ENCODE data around the gene ZNF138.
A peak's percentile ranks its signal among the peaks of the same experiment; 100 is the strongest.
"Not testable (repeated sequence)": the region's sequence is repeated elsewhere in the genome, so short reads cannot be mapped to it uniquely, and the experiment has no call there.

The ZNF138 gene

DNA sequence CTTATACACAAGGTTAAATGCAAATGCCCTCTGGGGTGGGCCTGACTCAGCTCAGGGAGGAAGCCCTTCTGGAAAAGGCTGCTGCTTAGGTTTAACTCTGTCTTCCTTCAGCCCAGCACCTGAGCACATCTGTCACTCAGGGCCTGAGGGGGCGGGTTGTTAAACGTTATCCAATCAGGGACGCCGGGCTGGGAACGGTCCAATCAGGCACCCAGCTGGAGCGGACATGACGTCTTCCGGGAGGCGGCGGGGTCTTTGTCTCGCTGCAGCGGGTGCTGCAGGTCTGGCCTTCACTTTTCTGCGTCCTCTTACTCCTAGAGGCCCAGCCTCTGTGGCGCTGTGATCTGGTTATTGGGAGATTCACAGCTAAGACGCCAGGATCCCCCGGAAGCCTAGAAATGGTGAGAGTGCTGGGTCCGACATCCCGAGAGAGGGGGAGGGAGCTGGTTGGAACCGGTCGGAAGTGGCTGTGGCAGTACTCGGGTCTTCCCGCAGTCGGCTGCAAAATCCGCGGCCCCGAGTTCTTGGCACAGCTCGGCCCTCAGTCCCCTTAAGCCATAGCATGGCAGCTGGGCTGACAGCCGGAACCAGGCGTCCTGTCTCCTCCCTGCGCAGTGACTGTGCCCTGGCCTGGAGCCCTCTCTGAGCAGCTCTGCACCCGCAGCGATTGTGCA is at the start of gene ZNF138:
Gene ZNF138, plus strand, starts transcription at position 258 of the 674 bp plus-strand sequence. Its CDS starts 141 bp downstream, at position 399.
- peak; percentile 87 for DNase-seq (ENCODE audit: low read depth)

DNA sequence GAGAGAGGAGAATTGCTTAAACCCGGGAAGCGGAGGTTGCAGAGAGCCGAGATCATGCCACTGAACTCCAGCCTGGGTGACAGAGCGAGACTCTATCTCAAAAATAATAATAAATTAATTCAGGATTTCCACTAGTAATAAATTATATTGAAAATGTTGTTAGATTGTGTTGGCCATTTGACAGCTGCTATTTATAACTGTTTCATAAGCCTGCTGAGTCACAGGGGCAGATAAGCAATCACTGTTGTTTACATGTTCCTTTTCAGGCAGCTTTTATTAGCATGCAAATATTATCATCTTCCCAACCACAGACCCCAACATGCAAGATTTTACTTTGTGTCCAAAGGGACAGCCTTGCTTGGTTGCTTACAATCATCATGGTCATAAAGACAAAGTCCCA is 49.5 kb upstream of the ZNF138 start:
- no peak for DNase-seq (ENCODE audit: low read depth)

DNA sequence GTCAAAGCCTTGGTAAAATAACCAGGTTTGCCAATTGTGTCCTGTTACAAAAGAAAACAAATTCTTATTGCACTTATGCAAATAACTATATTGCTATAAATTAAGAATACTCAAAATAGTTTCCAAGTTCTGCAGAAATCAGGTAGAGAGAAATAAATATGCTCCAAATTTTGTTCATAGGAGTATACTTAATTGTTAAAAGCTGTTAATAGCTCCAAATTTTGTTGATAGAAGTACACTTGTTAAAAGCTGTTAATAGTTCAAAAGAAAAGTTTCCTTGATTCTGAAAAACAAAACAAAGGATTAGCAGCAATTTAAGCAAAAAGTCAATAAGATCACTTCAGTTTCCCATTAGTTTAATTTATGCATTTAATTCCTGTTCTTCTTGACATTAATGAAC is 46.4 kb upstream of the ZNF138 start:
- no peak for DNase-seq (ENCODE audit: low read depth)

DNA sequence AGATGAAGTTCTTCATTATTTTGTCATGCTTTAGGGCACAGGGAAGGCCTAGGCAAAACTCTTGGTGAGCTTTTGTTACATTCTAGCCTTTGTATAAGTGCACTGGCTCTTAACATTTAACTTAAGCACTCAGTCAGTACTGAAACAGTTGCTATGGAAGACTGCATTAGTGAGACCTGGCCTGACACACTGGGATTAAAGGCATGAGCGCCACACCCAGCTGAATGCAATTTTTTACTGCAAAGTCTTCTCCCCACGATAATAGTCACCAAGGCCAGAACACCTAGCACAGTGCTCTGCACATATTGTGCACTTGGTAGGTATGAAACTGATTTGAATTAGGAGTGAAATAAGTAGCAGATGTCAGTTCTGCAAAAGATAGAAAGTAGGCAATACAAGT is 41.2 kb upstream of the ZNF138 start:
- DNase-seq (ENCODE audit: low read depth), result no peak

DNA sequence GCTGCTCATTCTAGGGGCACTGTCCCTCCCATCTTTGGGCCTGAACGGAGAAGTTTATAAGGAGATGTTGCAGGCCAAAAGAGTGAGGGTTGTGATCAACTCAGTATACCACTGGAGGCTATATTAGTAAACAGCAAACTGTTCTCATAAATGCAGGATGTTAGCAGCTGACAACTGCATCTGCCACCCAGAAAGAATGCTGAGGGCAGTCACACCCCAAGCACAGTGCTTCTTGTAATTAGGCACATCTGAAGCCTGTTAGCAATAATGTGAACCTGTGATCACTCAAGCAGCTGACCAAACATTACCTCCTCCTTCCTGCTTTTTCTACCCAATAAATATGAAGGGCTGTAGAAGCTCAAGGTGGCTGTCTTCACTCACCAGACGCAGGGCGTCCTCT is 38.4 kb upstream of the ZNF138 start:
- DNase-seq (ENCODE audit: low read depth), result no peak

DNA sequence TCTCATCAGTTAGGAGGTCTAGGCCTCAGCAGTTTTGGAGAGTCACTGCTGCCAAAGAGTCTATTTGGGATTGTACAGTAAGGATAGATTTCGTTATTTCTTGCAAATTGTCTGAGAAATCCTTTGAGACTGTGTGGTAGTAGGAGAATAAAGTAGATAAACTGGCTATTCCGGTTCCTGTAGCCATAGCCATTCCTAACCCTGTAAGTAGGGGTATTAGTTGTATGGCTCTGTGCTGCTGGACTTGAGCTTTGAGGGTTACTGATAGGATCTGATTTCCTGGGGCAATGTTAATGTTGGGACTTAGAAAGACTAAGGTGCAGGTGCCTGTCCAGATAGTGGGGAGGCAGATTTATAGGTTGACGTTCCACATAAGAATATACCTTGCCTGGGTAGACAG is 36.1 kb upstream of the ZNF138 start:
- DNase-seq (ENCODE audit: low read depth), result no peak

DNA sequence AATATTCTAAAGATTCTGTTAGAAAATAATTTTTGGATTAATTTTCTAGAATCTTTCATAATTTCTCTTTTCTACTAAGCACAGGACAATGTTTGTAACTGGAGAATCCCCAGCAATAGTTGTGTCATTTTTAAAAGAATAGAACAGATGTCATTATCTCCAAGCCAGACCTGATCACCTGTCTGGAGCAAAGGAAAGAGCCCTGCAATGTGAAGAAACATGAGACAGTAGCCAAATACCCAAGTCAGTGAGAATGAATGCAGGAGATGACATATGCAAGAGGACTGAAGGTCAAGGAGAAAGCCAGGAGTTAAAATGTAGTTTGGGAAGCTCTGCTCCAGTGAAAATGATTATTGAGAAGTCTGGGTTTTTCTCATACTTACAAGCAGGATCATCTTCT is 25.4 kb upstream of the ZNF138 start:
- DNase-seq (ENCODE audit: low read depth), result no peak

DNA sequence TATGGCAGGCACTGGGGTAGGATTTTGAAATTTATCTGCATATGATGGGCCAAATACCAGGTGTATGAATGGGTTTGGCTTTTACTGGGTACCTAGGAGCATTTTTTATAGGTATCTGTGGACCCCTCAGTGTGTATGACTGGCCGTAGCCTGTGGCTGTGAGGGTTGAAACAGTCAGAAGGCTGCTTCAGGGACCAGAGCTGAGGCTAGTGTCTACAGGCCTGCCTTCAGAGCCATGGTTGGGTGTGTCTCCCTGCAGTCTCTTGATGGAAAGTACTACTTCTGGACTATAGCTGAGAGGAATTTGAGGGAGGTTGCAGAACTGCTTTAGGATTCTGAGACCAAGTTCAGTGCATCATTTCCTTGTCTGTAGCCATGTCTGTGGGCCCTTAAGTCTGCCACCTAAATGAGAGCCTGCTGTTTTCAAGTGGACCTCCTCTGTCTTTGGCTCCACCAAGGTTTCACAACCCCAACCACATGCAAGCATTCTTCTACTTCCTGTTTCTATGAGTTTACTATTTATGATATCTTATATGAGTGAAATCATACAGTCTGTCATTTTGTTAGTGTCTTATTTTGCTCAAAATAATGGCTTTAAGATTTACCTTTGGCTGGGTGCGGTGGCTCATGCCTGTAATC is 19.9 kb upstream of the ZNF138 start:
- DNase-seq (ENCODE audit: low read depth), result no peak

DNA sequence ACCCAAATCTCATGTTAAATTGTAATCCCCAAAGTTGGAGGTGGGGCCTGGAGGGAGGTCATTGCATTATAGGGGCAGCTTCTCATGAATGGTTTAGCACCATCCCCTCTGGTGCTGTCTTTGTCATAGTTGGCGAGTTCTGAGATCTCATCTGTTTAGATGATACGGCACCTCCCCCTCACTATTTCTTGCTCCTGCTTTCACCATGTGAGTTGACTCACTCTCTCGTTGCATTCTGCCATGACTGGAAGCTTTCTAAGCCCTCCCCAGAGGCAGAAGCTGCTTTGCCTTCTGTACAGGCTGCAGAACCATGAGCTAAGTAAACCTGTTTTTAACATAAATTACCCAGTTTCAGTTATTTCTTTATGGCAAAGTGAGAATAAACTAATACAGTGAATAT is 18.9 kb upstream of the ZNF138 start:
- no peak for DNase-seq (ENCODE audit: low read depth)

DNA sequence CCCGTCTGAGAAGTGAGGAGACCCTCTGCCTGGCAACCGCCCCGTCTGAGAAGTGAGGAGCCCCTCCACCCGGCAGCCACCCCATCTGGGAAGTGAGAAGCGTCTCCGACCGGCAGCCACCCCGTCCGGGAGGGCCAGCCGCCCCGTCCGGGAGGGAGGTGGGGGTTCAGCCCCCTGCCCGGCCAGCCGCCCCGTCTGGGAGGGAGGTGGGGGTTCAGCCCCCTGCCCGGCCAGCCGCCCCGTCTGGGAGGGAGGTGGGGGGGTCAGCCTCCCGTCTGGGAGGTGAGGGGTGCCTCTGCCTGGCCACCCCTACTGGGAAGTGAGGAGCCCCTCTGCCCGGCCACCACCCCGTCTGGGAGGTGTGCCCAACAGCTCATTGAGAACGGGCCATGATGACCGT is 9.4 kb upstream of the ZNF138 start:
- DNase-seq (ENCODE audit: low read depth), result not testable (repeated sequence)

DNA sequence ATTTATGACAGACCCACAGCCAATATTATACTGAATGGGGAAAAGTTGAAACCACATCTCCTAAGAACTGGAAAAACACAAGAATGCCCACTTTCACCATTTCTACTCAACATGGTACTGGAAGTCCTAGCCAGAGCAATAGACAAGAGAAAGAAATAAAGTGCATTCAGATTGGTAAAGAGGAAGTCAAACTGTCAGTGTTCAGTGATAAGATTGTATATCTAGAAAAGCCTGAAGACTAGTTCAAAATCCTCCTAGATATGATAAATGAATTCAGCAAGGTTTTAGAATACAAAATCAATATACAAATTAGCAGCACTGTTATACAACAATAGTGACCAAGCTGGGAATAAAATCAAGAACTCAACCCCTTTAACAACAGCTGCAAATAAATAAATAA is 6.9 kb upstream of the ZNF138 start:
- DNase-seq (ENCODE audit: low read depth), result no peak

DNA sequence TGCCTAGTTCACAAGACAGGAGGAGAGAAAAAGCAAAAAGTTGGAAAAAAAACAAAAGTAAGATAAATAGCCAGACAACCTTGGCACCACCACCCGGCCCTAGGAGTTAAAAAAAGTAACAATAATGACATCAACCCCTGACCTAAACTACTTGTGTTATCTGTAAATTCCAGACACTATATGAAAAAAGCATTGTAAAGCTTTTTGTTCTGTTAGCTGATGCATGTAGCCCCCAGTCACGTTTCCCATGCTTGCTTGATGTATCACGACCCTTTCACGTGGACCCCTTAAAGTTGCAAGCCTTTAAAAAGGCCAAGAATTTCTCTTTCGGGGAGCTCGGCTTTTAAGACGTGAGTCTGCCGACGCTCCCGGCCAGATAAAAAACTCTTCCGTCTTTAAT is 5.0 kb upstream of the ZNF138 start:
- not testable (repeated sequence) for DNase-seq (ENCODE audit: low read depth)

DNA sequence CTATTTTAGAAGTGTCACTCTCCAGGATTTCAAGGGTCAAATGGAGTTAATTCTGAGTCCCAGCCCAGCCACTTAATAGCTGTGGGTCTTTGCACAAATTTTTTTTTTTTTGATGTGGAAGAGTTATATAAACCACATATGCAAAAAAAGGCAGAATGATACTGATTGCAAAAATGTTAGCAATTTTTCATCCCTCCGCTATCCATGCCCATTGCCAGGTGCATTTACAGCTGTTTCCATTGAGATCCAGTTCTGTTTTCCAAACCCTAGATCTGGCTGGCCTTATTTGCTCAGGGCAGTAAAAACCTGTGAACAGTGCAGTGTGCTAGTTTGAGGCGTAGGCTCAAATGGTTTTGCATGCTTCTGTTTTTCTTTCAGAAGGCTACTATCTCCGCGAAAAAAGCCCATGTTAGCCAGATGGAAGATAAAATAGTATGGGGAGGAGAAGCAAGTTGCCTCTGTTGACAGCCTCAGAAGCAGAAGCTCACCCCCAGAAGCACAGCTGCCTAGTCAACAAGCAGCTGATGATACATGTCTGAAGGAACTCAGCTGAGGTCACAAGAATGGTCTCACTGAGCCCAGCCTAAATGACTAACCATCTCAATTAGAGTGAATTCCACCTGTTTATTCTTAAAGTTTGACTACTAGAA is 997 bp upstream of the ZNF138 start:
- DNase-seq (ENCODE audit: low read depth), result no peak

DNA sequence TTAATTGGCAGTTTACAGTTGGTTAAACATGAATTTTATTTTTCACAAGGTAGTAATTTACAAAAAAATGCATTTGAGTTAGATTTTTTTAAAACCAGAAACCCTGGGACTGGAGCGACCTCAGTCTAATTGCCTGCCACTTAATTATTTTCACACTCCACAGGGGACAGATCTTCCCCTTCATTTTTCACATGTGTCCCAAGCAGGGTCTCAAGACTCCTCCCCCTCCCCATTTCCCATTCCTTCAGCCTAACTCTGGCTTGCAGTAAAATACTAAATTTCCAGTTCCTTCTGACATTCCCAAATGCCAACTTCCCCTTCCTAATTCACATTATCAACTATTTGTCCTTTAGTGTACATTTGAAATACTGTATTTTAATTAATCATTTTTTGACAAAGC is 948 bp downstream of the ZNF138 start:
- DNase-seq (ENCODE audit: low read depth), result no peak

DNA sequence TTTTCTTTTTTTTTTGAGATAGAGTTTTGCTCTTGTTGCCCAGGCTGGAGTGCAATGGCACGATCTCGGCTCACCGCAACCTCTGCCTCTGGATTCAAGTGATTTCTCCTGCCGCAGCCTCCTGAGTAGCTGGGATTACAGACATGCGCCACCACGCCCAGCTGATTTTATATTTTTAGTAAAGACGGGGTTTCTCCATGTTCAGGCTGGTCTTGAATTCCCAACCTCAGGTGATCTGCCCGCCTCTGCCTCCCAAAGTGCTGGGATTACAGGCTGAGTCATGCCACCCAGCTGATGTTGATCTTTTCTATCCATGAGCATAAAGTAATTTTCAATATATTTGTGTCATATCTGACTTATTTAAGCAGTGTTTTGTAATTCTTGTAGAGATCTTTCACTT is 4.9 kb downstream of the ZNF138 start:
- not testable (repeated sequence) for DNase-seq (ENCODE audit: low read depth)

DNA sequence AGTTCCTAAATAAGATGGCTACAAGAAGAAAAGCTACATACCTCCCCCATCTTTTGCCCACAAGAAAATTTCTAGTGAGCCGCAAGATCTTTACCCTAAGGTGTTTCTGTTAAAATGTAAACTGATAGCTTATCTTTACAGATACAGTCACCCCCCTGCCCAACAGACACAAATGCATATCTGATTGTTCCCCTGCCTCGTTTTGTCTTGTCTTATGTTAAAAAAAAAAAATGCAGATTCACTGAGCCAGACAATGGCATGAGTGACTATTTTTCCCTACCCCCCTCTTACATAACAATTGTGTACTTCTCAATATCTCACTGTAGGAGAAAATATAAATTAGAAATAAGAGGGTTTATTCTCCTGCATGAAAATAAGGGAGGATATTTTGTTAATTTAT is 8.5 kb downstream of the ZNF138 start:
- DNase-seq (ENCODE audit: low read depth), result no peak

DNA sequence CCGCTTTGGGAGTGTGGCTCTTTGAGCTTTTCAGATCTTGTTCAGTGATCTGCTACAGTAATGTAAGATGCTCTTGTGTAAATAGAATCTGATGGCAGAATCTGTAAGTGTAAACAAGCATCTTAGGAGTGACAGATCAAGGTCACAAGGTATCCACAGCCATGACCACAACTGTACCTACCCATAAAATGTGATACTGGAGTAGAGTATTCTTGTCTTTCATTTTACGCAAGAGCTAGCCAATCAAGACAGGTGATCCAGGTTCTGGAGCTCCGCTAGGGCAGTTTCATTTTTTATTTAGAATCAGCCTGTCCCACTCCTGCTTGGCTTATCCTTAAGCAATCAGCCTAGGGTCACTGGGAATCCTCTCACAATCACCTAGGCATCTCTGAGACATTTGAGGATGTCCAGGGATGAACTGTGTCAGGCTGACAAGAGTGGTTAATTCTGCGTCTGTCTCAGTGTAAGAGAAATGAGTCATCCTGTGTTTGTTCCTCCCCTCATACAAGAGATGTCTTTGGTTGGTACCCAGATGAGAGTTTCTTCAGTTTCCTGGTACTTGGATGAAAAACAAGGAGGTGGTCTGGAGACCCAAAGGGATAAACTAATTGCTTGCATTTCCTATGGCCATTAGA is 13.6 kb downstream of the ZNF138 start:
- DNase-seq (ENCODE audit: low read depth), result no peak

DNA sequence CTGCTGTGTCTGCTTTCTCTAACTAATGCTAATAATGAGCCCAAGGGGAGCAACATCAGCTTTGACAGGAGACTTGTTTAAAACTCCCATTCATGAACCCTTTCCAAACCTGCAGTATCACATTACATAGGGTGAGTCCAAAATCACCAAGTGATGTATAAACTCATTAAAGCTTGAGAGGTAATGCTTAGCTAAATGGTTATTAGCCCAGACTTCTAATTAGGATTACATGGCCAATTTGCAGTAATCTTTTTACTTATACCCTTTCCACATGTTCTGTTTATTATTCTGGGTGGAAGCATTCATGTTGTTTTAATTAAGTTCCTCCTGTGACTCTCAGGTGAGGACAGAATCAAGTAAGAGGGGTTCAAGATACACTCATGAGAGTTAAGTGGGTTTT is 17.5 kb downstream of the ZNF138 start:
- DNase-seq (ENCODE audit: low read depth), result no peak

DNA sequence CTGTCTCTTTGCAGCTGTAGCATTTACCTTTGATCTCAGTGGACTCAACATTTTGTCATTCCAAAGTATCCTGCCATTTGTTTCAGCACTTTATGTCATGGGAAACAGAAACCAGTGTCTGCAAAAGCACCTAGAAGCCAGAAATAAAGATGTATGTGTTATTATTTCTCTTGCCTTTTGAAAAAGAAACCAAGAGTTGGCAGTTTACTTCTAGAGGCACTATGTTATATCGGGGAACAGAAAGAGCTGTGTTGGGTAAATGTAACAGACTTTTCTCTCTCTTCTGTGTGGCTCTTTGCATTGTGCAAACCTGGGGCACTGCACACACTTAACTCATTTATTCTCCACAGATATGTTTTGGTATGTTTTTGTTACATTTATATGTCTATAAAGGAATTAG is 36.7 kb downstream of the ZNF138 start:
- no peak for DNase-seq (ENCODE audit: low read depth)

DNA sequence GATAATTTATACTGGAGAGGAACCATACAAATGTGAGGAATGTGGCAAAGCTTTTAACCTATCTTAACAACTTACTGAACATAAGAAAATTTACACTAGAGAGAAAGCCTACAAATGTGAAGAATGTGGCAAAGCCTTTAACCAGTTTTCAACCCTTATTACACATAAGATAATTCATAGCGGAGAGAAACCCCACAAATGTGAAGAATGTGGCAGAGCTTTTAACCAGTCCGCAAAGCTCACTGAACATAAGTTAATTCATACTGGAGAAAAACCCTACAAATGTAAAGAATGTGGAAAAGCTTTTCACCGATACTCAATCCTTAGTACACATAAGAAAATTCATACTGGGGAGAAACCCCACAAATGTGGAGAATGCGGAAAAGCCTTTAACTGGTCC is 37.9 kb downstream of the ZNF138 start:
- no peak for DNase-seq (ENCODE audit: low read depth)

DNA sequence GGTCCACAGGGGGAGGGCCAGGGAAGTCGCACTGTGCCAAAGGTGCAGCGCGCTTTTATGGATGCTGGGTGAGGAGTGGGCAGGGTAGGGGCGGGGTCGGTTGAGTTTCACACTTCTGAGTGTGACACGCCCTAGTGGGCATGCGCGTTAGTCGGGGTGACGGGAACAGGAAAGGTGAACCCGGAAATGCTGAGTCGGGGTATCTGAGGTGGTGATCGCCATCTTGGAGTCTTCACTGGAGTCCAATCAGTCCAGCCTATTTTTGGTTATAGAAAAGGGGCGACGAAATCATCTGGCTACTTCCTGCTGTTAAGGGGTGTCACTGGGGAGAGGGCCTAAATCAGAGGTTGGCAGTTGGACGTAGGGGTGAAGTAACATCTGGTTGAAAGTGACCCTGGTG is 40.8 kb downstream of the ZNF138 start:
- DNase-seq (ENCODE audit: low read depth), result no peak

DNA sequence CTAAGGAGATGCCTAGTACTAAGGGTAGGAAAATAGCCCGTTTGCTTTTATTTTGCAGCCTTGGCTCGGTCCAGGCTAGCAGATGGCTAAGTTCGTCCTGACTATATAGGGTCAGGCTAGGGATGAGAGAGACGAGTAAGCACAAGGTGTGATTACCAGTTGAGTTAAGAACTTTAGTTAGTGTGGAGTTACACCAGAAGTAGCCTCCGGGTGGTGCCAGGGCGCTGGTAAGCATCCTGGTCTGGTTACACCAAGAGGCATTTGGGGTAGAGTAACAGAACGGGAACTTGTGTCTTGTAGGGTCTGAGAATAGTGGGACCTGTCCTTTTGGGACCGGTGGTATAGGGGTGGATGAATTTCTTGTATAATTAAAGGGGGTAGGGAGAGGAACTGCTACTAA is 41.6 kb downstream of the ZNF138 start:
- not testable (repeated sequence) for DNase-seq (ENCODE audit: low read depth)

DNA sequence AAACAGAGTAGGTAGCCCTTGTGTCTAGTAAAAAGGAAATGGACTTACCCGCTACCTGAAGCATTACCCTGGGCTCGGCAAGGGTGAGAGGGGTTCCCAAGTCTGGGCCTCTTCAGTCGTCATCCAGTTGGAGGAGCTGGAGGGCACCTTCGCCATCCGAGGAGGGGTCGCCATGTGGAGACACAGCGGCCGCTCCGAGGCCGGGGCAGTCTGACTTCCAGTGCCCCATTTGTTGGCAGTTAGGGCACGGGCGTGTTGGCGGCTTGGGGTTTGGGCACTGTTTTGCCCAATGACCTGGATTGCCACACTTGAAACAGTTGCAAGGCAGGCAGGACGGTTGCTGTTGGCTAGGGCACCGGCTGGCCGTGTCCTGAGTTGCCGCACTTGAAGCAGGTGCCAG is 43.8 kb downstream of the ZNF138 start:
- DNase-seq (ENCODE audit: low read depth), result not testable (repeated sequence)
